ENCODE results near the gene KRT74. TPM values are rescaled to one million over a fixed set of nuclear protein-coding genes. Genes with fewer than 3 reads are reported as not detected.

Gene KRT74
- polyA plus RNA-seq, 4 donors, result 0.27 TPM; not detected in 3

DNA sequence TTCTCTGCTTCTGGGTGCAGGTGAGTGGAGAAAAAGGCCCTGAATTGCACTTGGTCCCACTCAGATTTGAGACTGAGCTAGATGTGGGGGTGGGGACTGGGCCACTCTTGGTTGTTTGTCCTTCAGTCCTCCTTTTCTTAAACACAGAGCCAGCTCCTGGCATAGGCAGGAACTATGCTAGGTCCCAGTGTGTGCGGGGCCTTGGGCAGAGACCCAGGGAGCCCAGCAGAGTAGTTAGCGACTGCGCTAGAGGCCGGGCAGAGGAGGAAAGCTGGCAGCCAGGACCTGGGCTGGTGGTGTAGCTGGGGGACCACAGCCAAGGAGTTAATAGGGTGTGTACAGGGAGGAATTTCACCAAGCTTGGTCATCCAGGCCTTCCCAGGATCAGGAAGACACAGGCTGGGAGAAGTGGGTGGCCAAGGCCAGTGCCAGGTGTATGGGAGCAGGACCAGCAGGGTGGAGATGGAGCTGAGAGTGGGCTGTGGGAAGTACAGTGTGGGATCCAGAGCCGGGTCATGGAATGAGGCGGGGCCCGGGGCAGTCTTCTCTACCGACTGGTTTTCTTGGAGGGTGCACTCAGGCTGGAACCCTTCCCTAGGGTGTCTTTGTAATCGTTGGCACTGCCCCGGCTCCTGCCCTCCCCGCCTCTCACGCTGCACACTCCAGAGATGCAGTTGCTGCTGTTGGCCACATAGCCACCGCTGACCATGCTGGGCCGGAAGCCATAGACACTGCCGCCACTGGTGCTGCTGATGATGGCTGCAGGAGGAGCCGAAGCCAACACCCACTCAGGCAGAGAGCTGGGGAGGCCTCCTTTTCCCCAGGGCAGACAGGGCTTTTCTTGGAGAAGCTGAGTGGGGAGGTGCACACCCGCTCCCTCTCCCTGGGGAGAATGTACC is 29.4 kb downstream of the KRT74 start:
- no peaks in the 10 kb centered on the region for H3K4me1 ChIP-seq (ENCODE audit: control insufficient read depth in 3 of 3, insufficient read depth in 2 of 3, low read depth in 1 of 3, low read length in 2 of 3)
- H3K4me3 ChIP-seq (ENCODE audit: low read depth in 1 of 3, low read length in 3 of 3), result no peak overlapping the region
- H3K9me3 ChIP-seq (ENCODE audit: control insufficient read depth in 2 of 2, insufficient read depth in 1 of 2, low read depth in 1 of 2, low read length in 1 of 2), result no peaks in the 10 kb centered on the region
- no peaks in the 10 kb centered on the region for H3K36me3 ChIP-seq (ENCODE audit: control insufficient read depth in 3 of 3, insufficient read depth in 2 of 3, low read depth in 1 of 3, low read length in 3 of 3)
- DNase-seq (no peak), FAIRE-seq (no peak)
- no peak overlapping the region for H3K27ac ChIP-seq (ENCODE audit: low read depth in 1 of 3, low read length in 2 of 3)
- 77 to 84% (median 78%) methylated on average over 17 of the region's 17 CpGs for WGBS, 3 donors
- H3K27me3 ChIP-seq (ENCODE audit: control insufficient read depth in 3 of 3, insufficient read depth in 3 of 3, low read length in 3 of 3), result no peaks in the 10 kb centered on the region

DNA sequence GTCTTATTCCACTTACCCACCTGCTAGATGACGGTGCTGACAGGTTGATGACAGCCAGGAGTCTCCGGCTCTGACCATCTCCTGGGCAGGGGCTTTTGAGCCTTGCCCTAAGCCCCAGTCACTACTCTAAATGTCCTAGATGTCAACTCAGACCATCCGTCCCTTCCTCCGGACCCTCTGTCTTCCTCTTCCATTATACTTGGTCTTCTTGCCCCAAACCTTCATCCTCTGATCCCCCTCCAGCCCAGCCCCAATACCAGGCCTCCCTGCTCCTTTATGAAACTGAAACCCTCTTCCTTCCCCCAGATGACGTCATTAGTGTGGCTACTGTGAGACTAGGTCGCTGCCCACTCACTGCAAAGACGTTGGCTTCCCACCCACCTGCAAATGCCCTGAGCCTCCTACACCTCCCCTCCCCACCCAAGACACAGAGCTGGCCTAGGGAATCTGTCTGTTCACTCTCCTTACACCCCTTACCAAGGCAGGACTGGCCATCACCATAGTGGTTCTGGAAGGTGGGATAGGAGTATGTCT is 30.8 kb downstream of the KRT74 start:
- FAIRE-seq, result no peak
- H3K36me3 ChIP-seq (ENCODE audit: control insufficient read depth in 3 of 3, insufficient read depth in 2 of 3, low read depth in 1 of 3, low read length in 3 of 3), result no peaks in the 10 kb centered on the region
- no peak overlapping the region for H3K27ac ChIP-seq (ENCODE audit: low read depth in 1 of 3, low read length in 2 of 3)
- WGBS, 3 donors, result 65 to 71% (median 70%) methylated on average over 7 of the region's 7 CpGs
- H3K27me3 ChIP-seq (ENCODE audit: control insufficient read depth in 3 of 3, insufficient read depth in 3 of 3, low read length in 3 of 3), result no peaks in the 10 kb centered on the region
- no peak overlapping the region for H3K4me3 ChIP-seq (ENCODE audit: low read depth in 1 of 3, low read length in 3 of 3)
- no peaks in the 10 kb centered on the region for H3K9me3 ChIP-seq (ENCODE audit: control insufficient read depth in 2 of 2, insufficient read depth in 1 of 2, low read depth in 1 of 2, low read length in 1 of 2)
- H3K4me1 ChIP-seq (ENCODE audit: control insufficient read depth in 3 of 3, insufficient read depth in 2 of 3, low read depth in 1 of 3, low read length in 2 of 3), result no peaks in the 10 kb centered on the region
- DNase-seq, result no peak

DNA sequence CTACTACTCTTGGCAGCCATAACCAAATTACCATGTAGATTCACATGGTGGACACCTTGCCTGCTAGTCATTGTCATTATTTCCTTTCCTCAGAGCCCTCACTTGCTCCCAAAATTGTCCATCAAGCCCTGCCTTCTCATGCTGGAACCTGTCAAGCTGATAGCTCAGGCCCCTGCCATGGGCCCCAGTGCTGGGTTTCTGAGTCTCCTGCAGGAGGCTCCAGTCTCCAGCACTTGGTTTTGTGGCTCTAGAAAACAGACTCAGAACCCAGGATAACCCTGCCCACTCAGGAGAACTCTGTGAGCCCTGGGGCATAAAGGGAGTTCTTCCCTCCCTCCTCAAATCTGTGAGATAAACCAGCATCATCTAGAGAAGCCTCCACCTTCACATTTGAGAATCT is 31.5 kb downstream of the KRT74 start:
- DNase-seq (no peak), FAIRE-seq (no peak)
- Histone ChIP-seq H3K9me3 (ENCODE audit: control insufficient read depth in 2 of 2, insufficient read depth in 1 of 2, low read depth in 1 of 2, low read length in 1 of 2) (no peaks in the 10 kb centered on the region), H3K4me1 (ENCODE audit: control insufficient read depth in 3 of 3, insufficient read depth in 2 of 3, low read depth in 1 of 3, low read length in 2 of 3) (no peaks in the 10 kb centered on the region), H3K36me3 (ENCODE audit: control insufficient read depth in 3 of 3, insufficient read depth in 2 of 3, low read depth in 1 of 3, low read length in 3 of 3) (no peaks in the 10 kb centered on the region), H3K27ac (ENCODE audit: low read depth in 1 of 3, low read length in 2 of 3) (no peak overlapping the region), H3K4me3 (ENCODE audit: low read depth in 1 of 3, low read length in 3 of 3) (no peak overlapping the region), H3K27me3 (ENCODE audit: control insufficient read depth in 3 of 3, insufficient read depth in 3 of 3, low read length in 3 of 3) (peaks cover 0 to 2% (median 0%) of the 10 kb centered on the region in 3 donors)

DNA sequence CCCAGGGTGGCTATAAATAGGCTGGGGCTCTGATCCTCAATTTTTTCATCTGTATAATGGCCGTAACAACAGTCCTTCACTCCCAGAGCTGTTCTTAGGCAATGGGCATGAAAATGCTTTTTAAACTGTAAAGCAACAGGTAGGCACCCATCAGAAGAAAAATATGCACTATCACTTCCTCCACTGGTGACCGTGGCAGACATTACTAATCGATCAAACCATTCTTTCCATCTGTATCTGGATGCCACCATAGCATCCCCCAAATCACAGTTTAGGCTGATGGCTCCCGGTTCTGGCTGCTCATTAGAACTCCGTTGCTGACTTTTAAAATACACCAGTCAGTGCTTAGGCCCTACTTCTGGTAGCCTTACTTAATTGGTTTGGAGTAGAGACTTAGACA is 31.9 kb downstream of the KRT74 start:
- Histone ChIP-seq H3K4me1 (ENCODE audit: control insufficient read depth in 3 of 3, insufficient read depth in 2 of 3, low read depth in 1 of 3, low read length in 2 of 3) (no peaks in the 10 kb centered on the region), H3K4me3 (ENCODE audit: low read depth in 1 of 3, low read length in 3 of 3) (no peak overlapping the region), H3K27ac (ENCODE audit: low read depth in 1 of 3, low read length in 2 of 3) (no peak overlapping the region), H3K9me3 (ENCODE audit: control insufficient read depth in 2 of 2, insufficient read depth in 1 of 2, low read depth in 1 of 2, low read length in 1 of 2) (no peaks in the 10 kb centered on the region), H3K36me3 (ENCODE audit: control insufficient read depth in 3 of 3, insufficient read depth in 2 of 3, low read depth in 1 of 3, low read length in 3 of 3) (no peaks in the 10 kb centered on the region), H3K27me3 (ENCODE audit: control insufficient read depth in 3 of 3, insufficient read depth in 3 of 3, low read length in 3 of 3) (peaks cover 0 to 2% (median 0%) of the 10 kb centered on the region in 3 donors)
- FAIRE-seq (no peak), DNase-seq (no peak)
- WGBS, 3 donors, result 89 to 94% (median 90%) methylated on average over 5 of the region's 5 CpGs

DNA sequence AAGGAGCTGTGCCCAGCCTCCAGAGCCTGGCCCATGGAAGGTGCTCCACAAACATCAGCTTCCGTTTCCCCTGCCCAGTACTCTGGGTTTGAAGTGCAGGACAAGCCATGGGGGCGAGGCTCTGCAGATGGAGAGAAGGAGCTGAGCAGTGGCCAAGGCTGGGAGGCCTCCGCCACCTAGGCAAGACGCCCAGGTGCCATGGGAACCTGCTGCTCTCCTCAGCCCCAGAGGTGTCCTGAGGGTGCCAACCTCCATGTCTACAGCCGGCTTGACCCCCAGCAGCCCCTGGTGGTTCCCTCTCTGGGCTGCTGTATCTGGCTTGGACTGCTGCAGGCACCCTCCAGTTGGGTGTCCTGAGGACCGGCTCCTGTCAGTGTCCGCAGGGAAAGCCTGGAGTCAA is 33.1 kb downstream of the KRT74 start:
- no peak for FAIRE-seq
- WGBS, 3 donors, result 89 to 94% (median 93%) methylated on average over 7 of the region's 7 CpGs

DNA sequence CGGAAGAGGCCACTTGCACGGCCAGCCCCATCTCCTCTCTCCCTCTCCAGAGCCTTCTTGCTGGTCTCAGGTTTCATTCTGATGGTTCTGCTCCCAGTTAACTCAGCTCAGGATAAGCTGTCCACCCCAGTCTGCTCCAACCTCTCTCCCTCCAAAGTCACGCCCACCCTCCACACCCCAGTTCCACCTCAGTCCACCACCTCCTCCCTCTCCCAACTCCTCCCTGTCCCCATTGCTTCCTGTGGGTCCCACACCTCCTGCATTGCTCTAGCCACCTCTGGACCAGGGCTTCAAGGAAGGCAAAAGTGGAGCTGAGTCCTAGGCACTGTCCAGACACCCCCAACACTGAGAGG is 33.8 kb downstream of the KRT74 start:
- FAIRE-seq, result no peak
- Histone ChIP-seq H3K27ac (ENCODE audit: low read depth in 1 of 3, low read length in 2 of 3) (no peak overlapping the region), H3K27me3 (ENCODE audit: control insufficient read depth in 3 of 3, insufficient read depth in 3 of 3, low read length in 3 of 3) (peaks cover 0 to 2% (median 0%) of the 10 kb centered on the region in 3 donors), H3K9me3 (ENCODE audit: control insufficient read depth in 2 of 2, insufficient read depth in 1 of 2, low read depth in 1 of 2, low read length in 1 of 2) (no peaks in the 10 kb centered on the region), H3K4me1 (ENCODE audit: control insufficient read depth in 3 of 3, insufficient read depth in 2 of 3, low read depth in 1 of 3, low read length in 2 of 3) (no peaks in the 10 kb centered on the region), H3K36me3 (ENCODE audit: control insufficient read depth in 3 of 3, insufficient read depth in 2 of 3, low read depth in 1 of 3, low read length in 3 of 3) (no peaks in the 10 kb centered on the region), H3K4me3 (ENCODE audit: low read depth in 1 of 3, low read length in 3 of 3) (no peak overlapping the region)
- no peak for DNase-seq
- WGBS, 3 donors, result 84 to 95% (median 89%) methylated on average over 3 of the region's 3 CpGs

More for the DNA sequence above, 33.1 kb downstream of the KRT74 start:
- Histone ChIP-seq H3K27me3 (ENCODE audit: control insufficient read depth in 3 of 3, insufficient read depth in 3 of 3, low read length in 3 of 3) (peaks cover 0 to 2% (median 0%) of the 10 kb centered on the region in 3 donors), H3K27ac (ENCODE audit: low read depth in 1 of 3, low read length in 2 of 3) (no peak overlapping the region), H3K9me3 (ENCODE audit: control insufficient read depth in 2 of 2, insufficient read depth in 1 of 2, low read depth in 1 of 2, low read length in 1 of 2) (no peaks in the 10 kb centered on the region), H3K36me3 (ENCODE audit: control insufficient read depth in 3 of 3, insufficient read depth in 2 of 3, low read depth in 1 of 3, low read length in 3 of 3) (no peaks in the 10 kb centered on the region), H3K4me3 (ENCODE audit: low read depth in 1 of 3, low read length in 3 of 3) (no peak overlapping the region), H3K4me1 (ENCODE audit: control insufficient read depth in 3 of 3, insufficient read depth in 2 of 3, low read depth in 1 of 3, low read length in 2 of 3) (no peaks in the 10 kb centered on the region)
- DNase-seq, result no peak

DNA sequence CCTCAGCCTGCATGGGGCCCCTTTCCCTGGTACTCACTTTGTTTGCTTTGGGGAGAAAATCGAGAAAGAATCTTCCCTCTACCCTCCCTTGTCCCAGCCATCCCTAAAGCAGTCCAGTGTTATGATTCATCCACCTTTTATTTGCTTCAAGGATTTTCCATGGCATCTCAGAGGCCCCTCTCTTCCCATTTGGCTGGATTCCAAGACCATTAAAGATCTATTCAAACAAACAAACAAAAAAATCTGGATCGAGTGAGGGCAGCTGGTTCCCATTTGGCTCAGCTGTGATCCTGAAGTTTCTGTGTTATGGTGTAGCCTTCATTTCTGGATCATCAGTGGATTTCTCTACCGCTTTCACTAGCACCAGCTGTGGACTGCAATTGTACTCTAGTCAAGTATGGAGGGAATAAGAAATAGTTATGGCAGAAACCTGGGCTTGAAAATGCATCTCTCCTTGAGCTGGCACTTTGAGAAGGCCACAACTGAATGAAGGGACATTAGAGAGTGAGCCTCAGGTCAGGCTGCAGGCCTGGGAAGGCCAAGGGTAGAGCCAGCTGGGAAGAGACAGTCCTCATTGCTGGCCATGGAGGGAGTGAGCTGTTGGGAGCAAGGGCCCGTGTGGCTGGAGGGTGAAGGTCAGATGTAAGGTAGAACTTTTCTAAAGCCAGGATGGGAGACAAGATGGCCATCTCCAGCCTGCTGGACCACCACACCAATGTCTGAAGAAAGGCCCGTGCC is 34.4 kb downstream of the KRT74 start:
- WGBS, 3 donors, result 52 to 58% (median 55%) methylated on average over 5 of the region's 5 CpGs
- Histone ChIP-seq H3K27ac (ENCODE audit: low read depth in 1 of 3, low read length in 2 of 3) (no peak overlapping the region), H3K36me3 (ENCODE audit: control insufficient read depth in 3 of 3, insufficient read depth in 2 of 3, low read depth in 1 of 3, low read length in 3 of 3) (no peaks in the 10 kb centered on the region), H3K4me3 (ENCODE audit: low read depth in 1 of 3, low read length in 3 of 3) (no peak overlapping the region), H3K4me1 (ENCODE audit: control insufficient read depth in 3 of 3, insufficient read depth in 2 of 3, low read depth in 1 of 3, low read length in 2 of 3) (no peaks in the 10 kb centered on the region), H3K9me3 (ENCODE audit: control insufficient read depth in 2 of 2, insufficient read depth in 1 of 2, low read depth in 1 of 2, low read length in 1 of 2) (no peaks in the 10 kb centered on the region), H3K27me3 (ENCODE audit: control insufficient read depth in 3 of 3, insufficient read depth in 3 of 3, low read length in 3 of 3) (peaks cover 0 to 2% (median 0%) of the 10 kb centered on the region in 3 donors)
- DNase-seq (peak in 1 of 2 donors; percentile 29), FAIRE-seq (no peak)

DNA sequence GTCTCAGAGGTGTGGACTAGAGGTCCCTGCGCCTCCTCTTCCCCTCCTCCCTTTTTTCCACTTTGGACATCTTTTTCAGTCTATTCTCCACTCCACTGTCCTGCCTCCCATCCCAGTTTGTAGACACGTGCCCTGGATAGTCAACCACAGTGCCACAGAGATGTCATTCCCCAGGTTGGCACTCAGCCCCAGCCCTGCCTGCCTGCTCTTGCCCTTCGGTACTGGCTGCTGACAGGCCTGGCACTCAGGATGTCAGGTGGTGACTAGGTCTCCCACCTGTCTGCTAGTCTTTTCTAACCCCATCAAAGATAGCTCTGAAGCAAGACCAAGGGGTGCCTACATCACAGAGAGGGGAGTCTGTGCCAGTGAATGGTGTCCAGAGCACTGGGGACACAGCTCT is 36.5 kb downstream of the KRT74 start:
- Histone ChIP-seq H3K27ac (ENCODE audit: low read depth in 1 of 3, low read length in 2 of 3) (no peak overlapping the region), H3K4me1 (ENCODE audit: control insufficient read depth in 3 of 3, insufficient read depth in 2 of 3, low read depth in 1 of 3, low read length in 2 of 3) (no peaks in the 10 kb centered on the region), H3K4me3 (ENCODE audit: low read depth in 1 of 3, low read length in 3 of 3) (no peak overlapping the region), H3K9me3 (ENCODE audit: control insufficient read depth in 2 of 2, insufficient read depth in 1 of 2, low read depth in 1 of 2, low read length in 1 of 2) (no peaks in the 10 kb centered on the region), H3K27me3 (ENCODE audit: control insufficient read depth in 3 of 3, insufficient read depth in 3 of 3, low read length in 3 of 3) (peaks cover 0 to 2% (median 0%) of the 10 kb centered on the region in 3 donors), H3K36me3 (ENCODE audit: control insufficient read depth in 3 of 3, insufficient read depth in 2 of 3, low read depth in 1 of 3, low read length in 3 of 3) (no peaks in the 10 kb centered on the region)
- DNase-seq, result no peak
- no peak for FAIRE-seq
- 49 to 76% (median 52%) methylated on average over 3 of the region's 3 CpGs for WGBS, 3 donors

Data from small intestine (tissue), 7 donors.